ENCODE data around the gene ANO9.

GRCh38 chr11:409600-410483 is 32.0 kb downstream of the ANO9 start:
- TF ChIP-seq, protein P1, sequence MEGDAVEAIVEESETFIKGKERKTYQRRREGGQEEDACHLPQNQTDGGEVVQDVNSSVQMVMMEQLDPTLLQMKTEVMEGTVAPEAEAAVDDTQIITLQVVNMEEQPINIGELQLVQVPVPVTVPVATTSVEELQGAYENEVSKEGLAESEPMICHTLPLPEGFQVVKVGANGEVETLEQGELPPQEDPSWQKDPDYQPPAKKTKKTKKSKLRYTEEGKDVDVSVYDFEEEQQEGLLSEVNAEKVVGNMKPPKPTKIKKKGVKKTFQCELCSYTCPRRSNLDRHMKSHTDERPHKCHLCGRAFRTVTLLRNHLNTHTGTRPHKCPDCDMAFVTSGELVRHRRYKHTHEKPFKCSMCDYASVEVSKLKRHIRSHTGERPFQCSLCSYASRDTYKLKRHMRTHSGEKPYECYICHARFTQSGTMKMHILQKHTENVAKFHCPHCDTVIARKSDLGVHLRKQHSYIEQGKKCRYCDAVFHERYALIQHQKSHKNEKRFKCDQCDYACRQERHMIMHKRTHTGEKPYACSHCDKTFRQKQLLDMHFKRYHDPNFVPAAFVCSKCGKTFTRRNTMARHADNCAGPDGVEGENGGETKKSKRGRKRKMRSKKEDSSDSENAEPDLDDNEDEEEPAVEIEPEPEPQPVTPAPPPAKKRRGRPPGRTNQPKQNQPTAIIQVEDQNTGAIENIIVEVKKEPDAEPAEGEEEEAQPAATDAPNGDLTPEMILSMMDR (IDR thresholded peaks at IDR 0.05) = no peak
- TF ChIP-seq POLR2A (IDR thresholded peaks at IDR 0.05) = no peak
